Loucy (cell line): ENCODE results near the gene USF2.

Source experiments
- CTCF ChIP-seq: fragments of 200-600 bp; sonication (generic); conservative IDR thresholded peaks from 2 replicates; pipeline ENCODE4 v1.5.1; 2014; ENCODE audit warnings: mild to moderate bottlenecking, antibody characterized with exemption, low read length
- EZH2phosphoT487 ChIP-seq: fragments of 200-600 bp; IDR thresholded peaks from 2 replicates; pipeline ENCODE4 v1.6.1; 2018; ENCODE audit warnings: antibody characterized with exemption, mild to moderate bottlenecking, moderate library complexity, borderline replicate concordance

GRCh38 chr19:35267818-35268535 lies 785 bp upstream of the USF2 start:
- TF ChIP-seq CTCF (no peak), EZH2phosphoT487 (no peak)
